ENCODE measurements around the gene BRSK1. TPM values are rescaled to one million over a fixed set of nuclear protein-coding genes. Genes with fewer than 3 reads are reported as not detected.

Gene BRSK1
- total and polyA plus RNA-seq, 2 donors (not counting 1 experiment from before 2014, with no cell fraction given), result 5.1 TPM

GRCh38 chr19:55305983-55306562 lies 22.3 kb downstream of the BRSK1 start:
- no peaks in the 10 kb centered on the region for H4K20me1 ChIP-seq (ENCODE audit: control insufficient read depth, extremely low read depth, insufficient read depth, low read length)
- no peak overlapping the region for H3K4me2 ChIP-seq (ENCODE audit: extremely low read depth, insufficient read depth, low read length)
- no peak overlapping the region for H2AFZ ChIP-seq (ENCODE audit: low read length)
- H3K4me3 ChIP-seq (replicated peaks in 1 of 4; ENCODE audit: control extremely low read depth in 1 of 4, insufficient read depth in 1 of 4, low read depth in 3 of 4, low read length in 4 of 4), result no peak overlapping the region
- no peak overlapping the region for H3K9ac ChIP-seq (ENCODE audit: insufficient read depth, low read length)
- DNase-seq (ENCODE audit: low read depth in 2 of 2), result no peak
- TF ChIP-seq CTCF (conservative IDR thresholded peaks at IDR 0.05 in 1 of 2, IDR thresholded peaks at IDR 0.05 in 1 of 2; ENCODE audit: low read depth in 1 of 2, low read length in 2 of 2), result no peak
- TF ChIP-seq EZH2 (IDR thresholded peaks at IDR 0.05; ENCODE audit: low read length, missing control alignments), result no peak
- H3K79me2 ChIP-seq (ENCODE audit: control insufficient read depth, insufficient read depth, low read length), result no peaks in the 10 kb centered on the region
- H3K4me1 ChIP-seq (ENCODE audit: control insufficient read depth, extremely low read depth, insufficient read depth, low read length), result peaks cover 2% of the 10 kb centered on the region
- H3K9me3 ChIP-seq (ENCODE audit: control insufficient read depth, insufficient read depth, low read depth, low read length), result no peaks in the 10 kb centered on the region
- peaks cover 7% of the 10 kb centered on the region for H3K36me3 ChIP-seq (ENCODE audit: control insufficient read depth, insufficient read depth, low read length)
- no peak overlapping the region for H3K27ac ChIP-seq (ENCODE audit: insufficient read depth, low read length)
- no peaks in the 10 kb centered on the region for H3K27me3 ChIP-seq (ENCODE audit: control insufficient read depth, insufficient read depth, low read length)

- H3K27me3 ChIP-seq (ENCODE audit: control insufficient read depth, insufficient read depth, low read length), result no peaks in the 10 kb centered on the region
- H3K9ac ChIP-seq (ENCODE audit: insufficient read depth, low read length), result no peak overlapping the region
- H3K4me1 ChIP-seq (ENCODE audit: control insufficient read depth, extremely low read depth, insufficient read depth, low read length), result peaks cover 2% of the 10 kb centered on the region
- no peak overlapping the region for H3K4me3 ChIP-seq (replicated peaks in 1 of 4; ENCODE audit: control extremely low read depth in 1 of 4, insufficient read depth in 1 of 4, low read depth in 3 of 4, low read length in 4 of 4)
- H3K27ac ChIP-seq (ENCODE audit: insufficient read depth, low read length), result no peak overlapping the region
- TF ChIP-seq CTCF (conservative IDR thresholded peaks at IDR 0.05 in 1 of 2, IDR thresholded peaks at IDR 0.05 in 1 of 2; ENCODE audit: low read depth in 1 of 2, low read length in 2 of 2) (no peak), EZH2 (IDR thresholded peaks at IDR 0.05; ENCODE audit: low read length, missing control alignments) (no peak)
- H3K36me3 ChIP-seq (ENCODE audit: control insufficient read depth, insufficient read depth, low read length), result peaks cover 7% of the 10 kb centered on the region
- no peak overlapping the region for H2AFZ ChIP-seq (ENCODE audit: low read length)
- no peaks in the 10 kb centered on the region for H3K79me2 ChIP-seq (ENCODE audit: control insufficient read depth, insufficient read depth, low read length)
- DNase-seq (ENCODE audit: low read depth in 2 of 2), result no peak
- no peaks in the 10 kb centered on the region for H3K9me3 ChIP-seq (ENCODE audit: control insufficient read depth, insufficient read depth, low read depth, low read length)
- no peak overlapping the region for H3K4me2 ChIP-seq (ENCODE audit: extremely low read depth, insufficient read depth, low read length)
- no peaks in the 10 kb centered on the region for H4K20me1 ChIP-seq (ENCODE audit: control insufficient read depth, extremely low read depth, insufficient read depth, low read length)
Measured at GRCh38 chr19:55306712-55307111, 22.9 kb downstream of the BRSK1 start.

GRCh38 chr19:55308281-55308680 lies 24.5 kb downstream of the BRSK1 start:
- Histone ChIP-seq H3K4me1 (ENCODE audit: control insufficient read depth, extremely low read depth, insufficient read depth, low read length) (no peaks in the 10 kb centered on the region), H3K4me3 (replicated peaks in 1 of 4; ENCODE audit: control extremely low read depth in 1 of 4, insufficient read depth in 1 of 4, low read depth in 3 of 4, low read length in 4 of 4) (no peak overlapping the region), H3K27ac (ENCODE audit: insufficient read depth, low read length) (no peak overlapping the region), H4K20me1 (ENCODE audit: control insufficient read depth, extremely low read depth, insufficient read depth, low read length) (no peaks in the 10 kb centered on the region), H3K27me3 (ENCODE audit: control insufficient read depth, insufficient read depth, low read length) (no peaks in the 10 kb centered on the region), H3K9ac (ENCODE audit: insufficient read depth, low read length) (no peak overlapping the region), H3K79me2 (ENCODE audit: control insufficient read depth, insufficient read depth, low read length) (no peaks in the 10 kb centered on the region), H3K4me2 (ENCODE audit: extremely low read depth, insufficient read depth, low read length) (no peak overlapping the region), H3K9me3 (ENCODE audit: control insufficient read depth, insufficient read depth, low read depth, low read length) (no peaks in the 10 kb centered on the region), H2AFZ (ENCODE audit: low read length) (no peak overlapping the region), H3K36me3 (ENCODE audit: control insufficient read depth, insufficient read depth, low read length) (peaks cover 5% of the 10 kb centered on the region)
- TF ChIP-seq EZH2 (IDR thresholded peaks at IDR 0.05; ENCODE audit: low read length, missing control alignments) (no peak), CTCF (conservative IDR thresholded peaks at IDR 0.05 in 1 of 2, IDR thresholded peaks at IDR 0.05 in 1 of 2; ENCODE audit: low read depth in 1 of 2, low read length in 2 of 2) (no peak)
- DNase-seq (ENCODE audit: low read depth in 2 of 2), result no peak

Measured in fibroblast of lung (primary cell).